ENCODE measurements around the gene OR6N2. TPM values are rescaled to one million over a fixed set of nuclear protein-coding genes. Genes with fewer than 3 reads are reported as not detected.

OR6N2 gene
- total RNA-seq, 6 donors from 2014 or later: 0.10 to 0.26 TPM; not detected in 4

DNA sequence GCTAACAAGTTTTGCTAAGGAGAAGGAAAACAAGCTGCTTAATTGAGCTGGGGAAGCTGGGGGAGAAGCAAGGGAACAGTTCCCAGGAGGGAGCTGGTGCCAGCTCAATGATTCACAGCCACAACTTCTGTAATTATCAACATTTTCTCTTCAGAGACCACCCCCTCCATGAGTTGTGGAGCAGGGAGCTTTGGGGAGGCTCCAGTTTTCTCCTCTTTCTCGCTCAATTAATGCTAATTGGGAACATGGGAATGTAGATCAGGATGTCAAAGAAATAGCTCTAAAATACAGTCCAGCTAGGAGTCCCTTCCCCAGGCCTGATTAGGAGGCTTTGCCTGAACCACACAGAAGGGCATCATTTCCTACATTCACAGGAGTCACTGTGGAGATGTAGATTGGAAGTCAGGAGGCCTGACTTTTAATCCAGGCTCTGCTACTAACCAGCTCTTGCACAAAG is 38.0 kb upstream of the OR6N2 start:
- WGBS, 2 donors: 71 to 78% methylated on average over 1 of the region's 1 CpG
- no peak for ATAC-seq (ENCODE audit: low FRiP score in 2 of 2)

DNA sequence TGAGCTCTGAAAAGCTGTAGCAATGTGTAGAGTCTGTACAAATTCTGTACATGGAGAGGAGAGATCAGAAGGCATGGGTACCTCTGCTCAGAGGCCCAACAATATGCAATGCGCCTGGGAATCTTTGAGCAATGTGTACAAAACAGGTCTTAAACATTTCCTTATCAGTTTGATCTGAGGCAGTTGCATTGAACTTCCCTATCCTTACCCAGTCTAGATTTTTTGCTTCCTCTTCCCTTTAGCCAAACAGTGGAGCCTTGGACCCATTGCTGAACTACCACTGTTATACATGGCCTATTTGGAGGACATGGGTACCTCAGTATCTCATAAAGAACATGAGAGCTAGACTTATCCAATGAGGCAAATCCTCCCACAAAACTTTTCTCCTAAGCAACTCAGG is 37.6 kb upstream of the OR6N2 start:
- 50 to 58% methylated on average over 1 of the region's 1 CpG for WGBS, 2 donors
- H3K27ac ChIP-seq: peak overlapping the region; percentile 53 to 79 (median 72)
- peak; percentile 22 to 36 for ATAC-seq (ENCODE audit: low FRiP score in 2 of 2)

More for the DNA sequence above, 38.0 kb upstream of the OR6N2 start:
- TF ChIP-seq POLR2AphosphoS5 (IDR thresholded peaks at IDR 0.05) (no peak), EP300 (IDR thresholded peaks at IDR 0.05) (no peak)
- TF ChIP-seq, protein P1, sequence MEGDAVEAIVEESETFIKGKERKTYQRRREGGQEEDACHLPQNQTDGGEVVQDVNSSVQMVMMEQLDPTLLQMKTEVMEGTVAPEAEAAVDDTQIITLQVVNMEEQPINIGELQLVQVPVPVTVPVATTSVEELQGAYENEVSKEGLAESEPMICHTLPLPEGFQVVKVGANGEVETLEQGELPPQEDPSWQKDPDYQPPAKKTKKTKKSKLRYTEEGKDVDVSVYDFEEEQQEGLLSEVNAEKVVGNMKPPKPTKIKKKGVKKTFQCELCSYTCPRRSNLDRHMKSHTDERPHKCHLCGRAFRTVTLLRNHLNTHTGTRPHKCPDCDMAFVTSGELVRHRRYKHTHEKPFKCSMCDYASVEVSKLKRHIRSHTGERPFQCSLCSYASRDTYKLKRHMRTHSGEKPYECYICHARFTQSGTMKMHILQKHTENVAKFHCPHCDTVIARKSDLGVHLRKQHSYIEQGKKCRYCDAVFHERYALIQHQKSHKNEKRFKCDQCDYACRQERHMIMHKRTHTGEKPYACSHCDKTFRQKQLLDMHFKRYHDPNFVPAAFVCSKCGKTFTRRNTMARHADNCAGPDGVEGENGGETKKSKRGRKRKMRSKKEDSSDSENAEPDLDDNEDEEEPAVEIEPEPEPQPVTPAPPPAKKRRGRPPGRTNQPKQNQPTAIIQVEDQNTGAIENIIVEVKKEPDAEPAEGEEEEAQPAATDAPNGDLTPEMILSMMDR (IDR thresholded peaks at IDR 0.05): no peak
- Histone ChIP-seq H3K27ac (peak overlapping the region; percentile 53 to 79 (median 72)), H3K4me3 (no peak overlapping the region), H3K36me3 (no peaks in the 10 kb centered on the region), H3K9me3 (no peaks in the 10 kb centered on the region), H3K4me1 (peaks cover 0 to 5% (median 2%) of the 10 kb centered on the region in 4 donors), H3K27me3 (no peaks in the 10 kb centered on the region)
- DNase-seq: peak in 1 of 2 donors; percentile 23

DNA sequence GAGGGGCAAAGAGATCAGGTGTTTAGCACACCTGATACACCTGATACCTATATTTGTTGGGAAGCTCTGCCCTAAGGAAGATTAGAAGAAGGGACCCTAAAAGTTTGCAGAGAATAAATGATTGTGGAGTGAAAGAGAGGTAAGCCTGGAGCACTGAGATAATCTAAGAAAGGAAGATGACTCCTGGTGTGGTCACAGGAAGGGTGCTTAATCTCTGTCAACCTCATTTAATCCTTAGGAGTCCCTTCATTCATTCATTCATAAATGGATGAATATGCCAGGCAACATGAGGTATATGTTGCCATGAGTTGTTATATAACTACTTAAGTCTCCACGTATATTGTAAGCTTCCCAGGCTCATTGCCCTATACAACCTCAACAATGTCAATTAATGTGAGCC is 34.0 kb upstream of the OR6N2 start:
- WGBS, 2 donors: 0 to 38% methylated on average over 1 of the region's 1 CpG
- H3K4me1 ChIP-seq: peaks cover 0 to 5% (median 4%) of the 10 kb centered on the region in 4 donors

More for the DNA sequence above, 37.6 kb upstream of the OR6N2 start:
- H3K4me3 ChIP-seq: no peak overlapping the region
- no peaks in the 10 kb centered on the region for H3K27me3 ChIP-seq
- no peaks in the 10 kb centered on the region for H3K9me3 ChIP-seq
- no peaks in the 10 kb centered on the region for H3K36me3 ChIP-seq
- H3K4me1 ChIP-seq: peaks cover 0 to 5% (median 2%) of the 10 kb centered on the region in 4 donors
- DNase-seq: no peak
- TF ChIP-seq EP300 (IDR thresholded peaks at IDR 0.05) (no peak), POLR2AphosphoS5 (IDR thresholded peaks at IDR 0.05) (no peak), POLR2A (IDR thresholded peaks at IDR 0.05) (no peak)
- TF ChIP-seq, protein P1 (IDR thresholded peaks at IDR 0.05): no peak

DNA sequence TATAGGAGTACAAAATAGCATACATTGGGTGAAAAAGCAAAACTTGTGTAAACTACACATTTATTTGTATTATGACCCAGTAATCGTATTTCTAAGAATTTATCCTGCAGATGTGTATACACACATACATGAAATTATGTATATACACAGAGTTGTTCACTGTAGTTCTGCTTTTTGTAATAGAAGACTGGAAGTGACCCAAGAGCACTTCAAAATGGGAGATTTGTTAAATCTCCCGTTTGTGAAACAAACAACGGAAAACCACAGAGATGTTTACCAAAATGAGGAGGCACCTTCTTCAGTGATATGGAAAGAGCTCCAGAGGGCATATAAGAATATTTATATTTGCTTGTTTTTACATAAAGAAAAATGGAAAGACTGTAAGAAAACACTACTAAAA is 32.2 kb upstream of the OR6N2 start:
- TF ChIP-seq EP300 (IDR thresholded peaks at IDR 0.05) (no peak), POLR2A (IDR thresholded peaks at IDR 0.05) (no peak), POLR2AphosphoS5 (IDR thresholded peaks at IDR 0.05) (no peak)
- TF ChIP-seq, protein P1 (IDR thresholded peaks at IDR 0.05): no peak

More for the DNA sequence above, 34.0 kb upstream of the OR6N2 start:
- no peak for DNase-seq
- no peaks in the 10 kb centered on the region for H3K27me3 ChIP-seq
- H3K36me3 ChIP-seq: no peaks in the 10 kb centered on the region
- no peak overlapping the region for H3K27ac ChIP-seq
- H3K9me3 ChIP-seq: no peaks in the 10 kb centered on the region
- no peak overlapping the region for H3K4me3 ChIP-seq
- TF ChIP-seq POLR2AphosphoS5 (IDR thresholded peaks at IDR 0.05) (no peak), POLR2A (IDR thresholded peaks at IDR 0.05) (no peak)
- no peak for ATAC-seq (ENCODE audit: low FRiP score in 2 of 2)

DNA sequence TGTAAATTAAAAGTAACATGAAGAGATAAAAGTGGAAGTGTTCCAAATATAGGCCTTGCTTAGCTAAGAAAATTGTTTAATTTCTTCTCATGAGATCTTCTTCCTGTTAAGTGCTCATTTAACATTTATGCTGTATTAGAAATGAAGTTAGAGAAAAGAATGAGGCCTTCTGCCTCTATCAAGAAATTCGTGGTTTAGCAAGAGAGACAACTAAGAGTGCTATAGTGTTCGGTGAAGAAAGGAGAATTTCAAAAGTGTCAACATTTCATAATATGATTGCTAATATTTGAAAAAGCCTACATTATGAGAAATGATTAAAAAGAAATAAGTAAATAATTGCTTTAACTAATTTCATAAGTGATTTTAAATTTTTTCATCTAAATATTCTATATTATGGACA is 31.3 kb upstream of the OR6N2 start:
- Histone ChIP-seq H3K4me1 (peaks cover 0 to 5% (median 2%) of the 10 kb centered on the region in 4 donors), H3K27ac (peak overlapping the region in 1 of 4 donors; percentile 49), H3K27me3 (no peaks in the 10 kb centered on the region), H3K36me3 (no peaks in the 10 kb centered on the region), H3K4me3 (no peak overlapping the region), H3K9me3 (no peaks in the 10 kb centered on the region)
- ATAC-seq (ENCODE audit: low FRiP score in 2 of 2) (no peak), DNase-seq (no peak)
- WGBS, 2 donors: 42 to 46% methylated on average over 2 of the region's 2 CpGs
- TF ChIP-seq POLR2A (IDR thresholded peaks at IDR 0.05) (no peak), POLR2AphosphoS5 (IDR thresholded peaks at IDR 0.05) (no peak), EP300 (IDR thresholded peaks at IDR 0.05) (no peak)
- TF ChIP-seq, protein P1 (IDR thresholded peaks at IDR 0.05): no peak

More for the DNA sequence above, 32.2 kb upstream of the OR6N2 start:
- DNase-seq (no peak), ATAC-seq (ENCODE audit: low FRiP score in 2 of 2) (peak in 1 of 2 donors; percentile 46)
- Histone ChIP-seq H3K36me3 (no peaks in the 10 kb centered on the region), H3K4me1 (peaks cover 0 to 5% (median 2%) of the 10 kb centered on the region in 4 donors), H3K27ac (peak overlapping the region in 1 of 4 donors; percentile 49), H3K9me3 (no peaks in the 10 kb centered on the region), H3K4me3 (no peak overlapping the region), H3K27me3 (no peaks in the 10 kb centered on the region)
- 36 to 52% methylated on average over 3 of the region's 3 CpGs for WGBS, 2 donors

All from upper lobe of left lung (tissue), 6 donors.